Measurements from ENCODE around the gene UFD1. TPM values are rescaled to one million over a fixed set of nuclear protein-coding genes. Genes with fewer than 3 reads are reported as not detected.
A peak's percentile ranks its signal among the peaks of the same experiment; 100 is the strongest.

Gene UFD1
- total and polyA plus RNA-seq, 2 donors, result 47.8 to 130 TPM

- H3K36me3 ChIP-seq (ENCODE audit: control insufficient read depth in 2 of 2, insufficient read depth in 2 of 2, low read length in 1 of 2), result peaks cover 15 to 30% of the 10 kb centered on the region in 2 donors
- H3K27ac ChIP-seq (ENCODE audit: low read depth in 1 of 2, low read length in 1 of 2), result no peak overlapping the region
- no peaks in the 10 kb centered on the region for H3K27me3 ChIP-seq (ENCODE audit: control insufficient read depth in 2 of 2, insufficient read depth in 1 of 2, low read length in 1 of 2)
- H3K4me1 ChIP-seq (ENCODE audit: control insufficient read depth in 2 of 2, insufficient read depth in 2 of 2, low read length in 2 of 2), result peaks cover 12 to 15% of the 10 kb centered on the region in 2 donors
- WGBS, result under 1% methylated on average over 15 of the region's 15 CpGs
- H3K4me3 ChIP-seq (ENCODE audit: low read length in 2 of 2), result peak overlapping the region; percentile 78 to 89
- H3K9me3 ChIP-seq (ENCODE audit: control insufficient read depth in 2 of 2, insufficient read depth in 1 of 2, low read length in 1 of 2), result no peaks in the 10 kb centered on the region
- no peak for DNase-seq (ENCODE audit: low read depth in 6 of 9, low spot score in 9 of 9)
Observed at GRCh38 chr22:19480173-19480568, 1.2 kb upstream of the UFD1 start.

DNA sequence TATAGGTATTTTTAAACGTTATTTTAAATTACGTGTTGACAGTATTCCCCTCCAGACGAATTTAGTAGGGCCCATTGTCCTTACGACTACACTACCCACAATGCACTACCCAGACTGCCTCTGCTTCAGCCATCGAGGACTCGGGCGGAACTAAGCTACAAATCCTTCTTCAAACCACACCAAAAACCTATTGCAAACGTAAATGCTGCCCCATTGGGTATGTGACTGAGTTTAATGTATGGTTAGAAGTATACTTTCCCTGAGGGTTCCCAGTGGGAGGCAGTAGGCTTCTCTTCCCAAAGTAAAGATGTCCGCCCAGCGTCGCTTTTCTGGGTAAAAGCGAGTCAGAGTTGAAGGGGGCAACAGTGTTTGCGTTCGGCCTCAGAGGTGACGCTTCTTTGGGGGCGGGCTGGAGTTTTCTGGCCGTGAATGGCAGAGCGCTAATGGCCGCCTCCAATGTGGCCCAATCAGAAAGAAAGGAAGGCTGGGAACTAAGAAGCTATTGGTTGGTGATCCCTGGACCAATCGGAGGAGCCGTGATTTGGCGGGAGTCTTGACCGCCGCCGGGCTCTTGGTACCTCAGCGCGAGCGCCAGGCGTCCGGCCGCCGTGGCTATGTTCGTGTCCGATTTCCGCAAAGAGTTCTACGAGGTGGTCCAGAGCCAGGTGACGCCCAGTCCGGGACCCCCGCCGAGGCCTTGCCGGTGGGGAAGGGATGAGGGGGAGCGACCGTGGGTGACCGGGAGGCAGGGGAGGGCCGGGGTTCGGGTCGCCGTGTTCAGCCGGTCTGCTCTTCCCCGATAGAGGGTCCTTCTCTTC lies 571 bp upstream of the UFD1 start, which contains the start of gene CDC45:
TSS of gene CDC45 (plus strand) at position 566 of the 818 bp plus-strand sequence. CDS start at position 615, 49 bp downstream.
- WGBS, result under 1% methylated on average over 50 of the region's 50 CpGs
- H3K27ac ChIP-seq (ENCODE audit: low read depth in 1 of 2, low read length in 1 of 2), result peak within 1 kb of the TSS; percentile 95
- H3K9me3 ChIP-seq (ENCODE audit: control insufficient read depth in 2 of 2, insufficient read depth in 1 of 2, low read length in 1 of 2), result no peaks in the 10 kb centered on the region
- H3K4me3 ChIP-seq (ENCODE audit: low read length in 2 of 2), result peak within 1 kb of the TSS; percentile 78 to 89
- H3K4me1 ChIP-seq (ENCODE audit: control insufficient read depth in 2 of 2, insufficient read depth in 2 of 2, low read length in 2 of 2), result peaks cover 12 to 15% of the 10 kb centered on the region in 2 donors
- peak; percentile 90 to 99 (median 96) for DNase-seq (ENCODE audit: low read depth in 6 of 9, low spot score in 9 of 9)
- H3K36me3 ChIP-seq (ENCODE audit: control insufficient read depth in 2 of 2, insufficient read depth in 2 of 2, low read length in 1 of 2), result peaks cover 17 to 28% of the 10 kb centered on the region in 2 donors
- H3K27me3 ChIP-seq (ENCODE audit: control insufficient read depth in 2 of 2, insufficient read depth in 1 of 2, low read length in 1 of 2), result no peaks in the 10 kb centered on the region

GRCh38 chr22:19478045-19478900 lies 720 bp downstream of the UFD1 start:
- peak overlapping the region; percentile 78 to 89 for H3K4me3 ChIP-seq (ENCODE audit: low read length in 2 of 2)
- WGBS, result 4% methylated on average over 31 of the region's 31 CpGs
- peaks cover 17 to 27% of the 10 kb centered on the region in 2 donors for H3K36me3 ChIP-seq (ENCODE audit: control insufficient read depth in 2 of 2, insufficient read depth in 2 of 2, low read length in 1 of 2)
- peak overlapping the region; percentile 60 to 95 for H3K27ac ChIP-seq (ENCODE audit: low read depth in 1 of 2, low read length in 1 of 2)
- H3K27me3 ChIP-seq (ENCODE audit: control insufficient read depth in 2 of 2, insufficient read depth in 1 of 2, low read length in 1 of 2), result no peaks in the 10 kb centered on the region
- peaks cover 12 to 15% of the 10 kb centered on the region in 2 donors for H3K4me1 ChIP-seq (ENCODE audit: control insufficient read depth in 2 of 2, insufficient read depth in 2 of 2, low read length in 2 of 2)
- H3K9me3 ChIP-seq (ENCODE audit: control insufficient read depth in 2 of 2, insufficient read depth in 1 of 2, low read length in 1 of 2), result no peaks in the 10 kb centered on the region
- DNase-seq (ENCODE audit: low read depth in 6 of 9, low spot score in 9 of 9), result peak in 4 of 9 donors; percentile 16 to 51 (median 25)

GRCh38 chr22:19477321-19478044 lies 1.5 kb downstream of the UFD1 start:
- WGBS, result 28% methylated on average over 5 of the region's 5 CpGs
- Histone ChIP-seq H3K36me3 (ENCODE audit: control insufficient read depth in 2 of 2, insufficient read depth in 2 of 2, low read length in 1 of 2) (peaks cover 23 to 31% of the 10 kb centered on the region in 2 donors), H3K4me3 (ENCODE audit: low read length in 2 of 2) (peak overlapping the region; percentile 78 to 89), H3K27ac (ENCODE audit: low read depth in 1 of 2, low read length in 1 of 2) (peak overlapping the region in 1 of 2 donors; percentile 21), H3K9me3 (ENCODE audit: control insufficient read depth in 2 of 2, insufficient read depth in 1 of 2, low read length in 1 of 2) (no peaks in the 10 kb centered on the region), H3K4me1 (ENCODE audit: control insufficient read depth in 2 of 2, insufficient read depth in 2 of 2, low read length in 2 of 2) (peaks cover 12 to 15% of the 10 kb centered on the region in 2 donors), H3K27me3 (ENCODE audit: control insufficient read depth in 2 of 2, insufficient read depth in 1 of 2, low read length in 1 of 2) (no peaks in the 10 kb centered on the region)
- DNase-seq (ENCODE audit: low read depth in 6 of 9, low spot score in 9 of 9), result peak in 3 of 9 donors; percentile 18 to 45 (median 19)

DNA sequence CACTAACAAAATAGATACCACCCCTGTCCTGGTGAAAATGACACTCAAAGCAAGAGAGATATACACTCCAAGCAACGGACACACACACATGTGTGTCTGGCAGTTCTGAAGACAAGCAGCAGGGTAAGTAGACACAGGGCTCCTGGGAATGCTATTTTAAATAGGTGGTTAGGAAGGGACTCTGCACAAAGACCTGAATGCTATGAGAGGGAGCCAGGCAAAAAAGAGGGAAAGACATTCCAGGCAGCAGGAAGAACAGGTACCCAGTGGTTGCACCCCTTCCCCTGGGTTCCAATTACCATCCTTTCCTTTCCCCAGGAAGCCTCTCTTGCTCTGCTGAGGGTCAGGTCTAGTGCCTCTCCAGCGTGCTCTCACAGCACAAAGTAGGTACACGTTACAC lies 3.0 kb downstream of the UFD1 start:
- Histone ChIP-seq H3K27me3 (ENCODE audit: control insufficient read depth in 2 of 2, insufficient read depth in 1 of 2, low read length in 1 of 2) (no peaks in the 10 kb centered on the region), H3K9me3 (ENCODE audit: control insufficient read depth in 2 of 2, insufficient read depth in 1 of 2, low read length in 1 of 2) (no peaks in the 10 kb centered on the region), H3K4me3 (ENCODE audit: low read length in 2 of 2) (no peak overlapping the region), H3K36me3 (ENCODE audit: control insufficient read depth in 2 of 2, insufficient read depth in 2 of 2, low read length in 1 of 2) (peaks cover 36 to 38% of the 10 kb centered on the region in 2 donors), H3K4me1 (ENCODE audit: control insufficient read depth in 2 of 2, insufficient read depth in 2 of 2, low read length in 2 of 2) (peaks cover 12 to 15% of the 10 kb centered on the region in 2 donors), H3K27ac (ENCODE audit: low read depth in 1 of 2, low read length in 1 of 2) (no peak overlapping the region)
- WGBS, result 95% methylated on average over 3 of the region's 3 CpGs
- DNase-seq (ENCODE audit: low read depth in 6 of 9, low spot score in 9 of 9), result no peak

- Histone ChIP-seq H3K4me1 (ENCODE audit: control insufficient read depth in 2 of 2, insufficient read depth in 2 of 2, low read length in 2 of 2) (peaks cover 5% of the 10 kb centered on the region in 2 donors), H3K36me3 (ENCODE audit: control insufficient read depth in 2 of 2, insufficient read depth in 2 of 2, low read length in 1 of 2) (peaks cover 60 to 62% of the 10 kb centered on the region in 2 donors), H3K9me3 (ENCODE audit: control insufficient read depth in 2 of 2, insufficient read depth in 1 of 2, low read length in 1 of 2) (no peaks in the 10 kb centered on the region), H3K27ac (ENCODE audit: low read depth in 1 of 2, low read length in 1 of 2) (no peak overlapping the region), H3K4me3 (ENCODE audit: low read length in 2 of 2) (no peak overlapping the region), H3K27me3 (ENCODE audit: control insufficient read depth in 2 of 2, insufficient read depth in 1 of 2, low read length in 1 of 2) (no peaks in the 10 kb centered on the region)
- 96% methylated on average over 3 of the region's 3 CpGs for WGBS
- DNase-seq (ENCODE audit: low read depth in 6 of 9, low spot score in 9 of 9), result no peak
Observed at GRCh38 chr22:19473578-19473977, 5.4 kb downstream of the UFD1 start.

DNA sequence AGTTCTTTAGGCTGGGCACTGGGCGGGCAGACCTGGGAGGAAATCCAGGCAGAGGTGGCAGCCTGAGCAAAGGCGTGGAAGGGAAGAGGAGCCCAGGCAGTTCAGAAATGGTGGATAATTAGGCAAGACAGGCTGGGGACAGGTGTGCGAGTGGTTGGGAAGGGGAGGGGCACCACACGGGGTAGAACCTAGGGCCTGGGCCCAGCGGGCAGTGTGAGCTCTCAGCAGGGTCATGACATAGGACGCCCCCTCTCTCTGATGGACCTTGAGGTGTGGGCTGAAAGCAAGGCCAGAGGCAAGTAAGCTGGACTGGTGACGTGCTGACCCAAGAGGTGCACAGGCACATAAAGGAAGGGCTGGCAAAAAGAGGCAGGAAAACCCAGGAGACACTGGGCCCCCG lies 6.8 kb downstream of the UFD1 start:
- 97% methylated on average over 8 of the region's 8 CpGs for WGBS
- Histone ChIP-seq H3K4me3 (ENCODE audit: low read length in 2 of 2) (no peak overlapping the region), H3K27me3 (ENCODE audit: control insufficient read depth in 2 of 2, insufficient read depth in 1 of 2, low read length in 1 of 2) (no peaks in the 10 kb centered on the region), H3K4me1 (ENCODE audit: control insufficient read depth in 2 of 2, insufficient read depth in 2 of 2, low read length in 2 of 2) (no peaks in the 10 kb centered on the region), H3K36me3 (ENCODE audit: control insufficient read depth in 2 of 2, insufficient read depth in 2 of 2, low read length in 1 of 2) (peaks cover 74 to 76% of the 10 kb centered on the region in 2 donors), H3K9me3 (ENCODE audit: control insufficient read depth in 2 of 2, insufficient read depth in 1 of 2, low read length in 1 of 2) (no peaks in the 10 kb centered on the region), H3K27ac (ENCODE audit: low read depth in 1 of 2, low read length in 1 of 2) (no peak overlapping the region)
- DNase-seq (ENCODE audit: low read depth in 6 of 9, low spot score in 9 of 9), result no peak

- Histone ChIP-seq H3K27me3 (ENCODE audit: control insufficient read depth in 2 of 2, insufficient read depth in 1 of 2, low read length in 1 of 2) (no peaks in the 10 kb centered on the region), H3K9me3 (ENCODE audit: control insufficient read depth in 2 of 2, insufficient read depth in 1 of 2, low read length in 1 of 2) (no peaks in the 10 kb centered on the region), H3K4me3 (ENCODE audit: low read length in 2 of 2) (no peak overlapping the region), H3K4me1 (ENCODE audit: control insufficient read depth in 2 of 2, insufficient read depth in 2 of 2, low read length in 2 of 2) (no peaks in the 10 kb centered on the region), H3K36me3 (ENCODE audit: control insufficient read depth in 2 of 2, insufficient read depth in 2 of 2, low read length in 1 of 2) (peaks cover 80 to 82% of the 10 kb centered on the region in 2 donors), H3K27ac (ENCODE audit: low read depth in 1 of 2, low read length in 1 of 2) (no peak overlapping the region)
- DNase-seq (ENCODE audit: low read depth in 6 of 9, low spot score in 9 of 9), result no peak
- WGBS, result 97% methylated on average over 11 of the region's 11 CpGs
Observed at GRCh38 chr22:19471572-19471971, 7.4 kb downstream of the UFD1 start.

Measured in thymus (tissue), 11 donors.